LNCAP (cell line): ENCODE data around the gene PRLHR.

ENCODE experiments used
- TF ChIP-seq, protein P1 (sequence below): fragments of 450-650 bp; IDR thresholded peaks from 2 replicates; pipeline ENCODE4 v1.5.1; 2017; ENCODE audit warnings: mild to moderate bottlenecking

PRLHR gene

DNA sequence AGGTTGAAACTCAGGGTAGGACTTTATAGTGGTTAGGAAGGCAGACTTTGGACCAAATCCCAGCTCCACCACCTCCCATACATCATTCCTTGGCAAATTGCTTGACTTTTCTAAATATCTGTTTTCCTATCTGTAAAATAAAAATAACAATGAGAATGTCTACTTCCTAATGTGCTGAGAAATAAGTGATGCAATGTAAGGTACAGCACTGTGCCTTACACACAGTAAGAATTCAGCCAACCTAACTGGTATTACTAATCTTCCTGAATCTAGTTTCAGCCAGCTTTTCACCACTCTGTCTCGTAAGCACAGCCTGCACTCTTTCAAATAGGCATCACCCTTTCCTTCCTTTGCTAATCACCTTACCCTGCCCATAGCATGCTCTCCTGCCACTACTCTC, 9.7 kb downstream of the PRLHR start:
- TF ChIP-seq, protein P1, sequence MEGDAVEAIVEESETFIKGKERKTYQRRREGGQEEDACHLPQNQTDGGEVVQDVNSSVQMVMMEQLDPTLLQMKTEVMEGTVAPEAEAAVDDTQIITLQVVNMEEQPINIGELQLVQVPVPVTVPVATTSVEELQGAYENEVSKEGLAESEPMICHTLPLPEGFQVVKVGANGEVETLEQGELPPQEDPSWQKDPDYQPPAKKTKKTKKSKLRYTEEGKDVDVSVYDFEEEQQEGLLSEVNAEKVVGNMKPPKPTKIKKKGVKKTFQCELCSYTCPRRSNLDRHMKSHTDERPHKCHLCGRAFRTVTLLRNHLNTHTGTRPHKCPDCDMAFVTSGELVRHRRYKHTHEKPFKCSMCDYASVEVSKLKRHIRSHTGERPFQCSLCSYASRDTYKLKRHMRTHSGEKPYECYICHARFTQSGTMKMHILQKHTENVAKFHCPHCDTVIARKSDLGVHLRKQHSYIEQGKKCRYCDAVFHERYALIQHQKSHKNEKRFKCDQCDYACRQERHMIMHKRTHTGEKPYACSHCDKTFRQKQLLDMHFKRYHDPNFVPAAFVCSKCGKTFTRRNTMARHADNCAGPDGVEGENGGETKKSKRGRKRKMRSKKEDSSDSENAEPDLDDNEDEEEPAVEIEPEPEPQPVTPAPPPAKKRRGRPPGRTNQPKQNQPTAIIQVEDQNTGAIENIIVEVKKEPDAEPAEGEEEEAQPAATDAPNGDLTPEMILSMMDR = no peak

DNA sequence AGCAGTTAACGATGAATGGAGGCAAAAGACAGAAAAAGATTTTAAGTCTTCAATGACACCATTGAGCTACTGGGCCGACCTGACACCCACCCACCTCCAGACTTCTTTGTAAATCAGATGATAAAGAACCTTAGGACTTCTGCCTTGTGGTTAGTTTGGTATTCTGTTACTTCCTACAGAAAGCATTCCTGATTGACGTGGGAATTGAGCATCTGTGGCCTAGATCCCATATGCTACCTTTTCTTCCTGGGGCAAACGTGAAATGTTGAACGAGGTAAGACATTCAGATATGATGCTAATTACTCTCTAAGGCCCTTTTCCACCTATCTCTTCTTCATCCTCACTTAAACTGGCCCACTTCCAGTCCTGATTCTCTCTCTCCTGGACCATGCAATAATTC, 10.2 kb downstream of the PRLHR start:
- TF ChIP-seq, protein P1 = no peak

DNA sequence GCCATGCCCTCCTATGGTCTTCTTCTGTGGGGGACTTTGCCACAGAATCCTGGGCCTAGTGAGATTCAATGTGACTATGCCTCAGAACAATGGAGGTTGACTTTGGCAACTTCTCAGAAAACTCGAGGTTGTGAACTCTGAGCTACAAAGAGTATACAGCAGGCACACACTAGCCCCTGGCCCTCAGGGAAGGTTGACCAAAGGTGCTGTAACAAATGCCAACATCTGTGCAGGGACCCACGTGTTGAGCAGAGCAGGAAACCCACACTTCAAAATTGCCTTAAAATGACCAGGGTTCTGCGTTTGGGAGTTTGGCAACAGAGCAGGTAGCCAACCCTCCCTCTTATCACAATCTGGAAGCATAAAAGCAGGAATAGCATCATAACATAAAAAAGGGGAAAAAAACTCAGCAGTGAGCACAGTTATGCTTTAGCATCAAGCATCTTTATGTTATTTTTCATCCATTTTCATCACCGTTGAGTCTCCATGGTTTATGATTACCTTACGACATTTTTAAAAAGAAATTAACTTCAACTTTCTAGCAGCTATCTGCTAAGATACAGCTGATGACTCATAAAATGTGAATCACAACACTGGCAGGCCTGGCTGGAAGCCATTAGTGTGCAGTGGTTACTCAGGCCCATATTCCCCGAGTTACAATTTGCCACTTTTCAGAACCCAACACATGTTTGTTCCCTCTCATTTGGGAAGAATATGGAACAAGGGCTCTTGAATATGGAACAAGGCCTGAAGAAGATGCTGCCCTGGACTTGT, 11.1 kb downstream of the PRLHR start:
- TF ChIP-seq, protein P1 = no peak

DNA sequence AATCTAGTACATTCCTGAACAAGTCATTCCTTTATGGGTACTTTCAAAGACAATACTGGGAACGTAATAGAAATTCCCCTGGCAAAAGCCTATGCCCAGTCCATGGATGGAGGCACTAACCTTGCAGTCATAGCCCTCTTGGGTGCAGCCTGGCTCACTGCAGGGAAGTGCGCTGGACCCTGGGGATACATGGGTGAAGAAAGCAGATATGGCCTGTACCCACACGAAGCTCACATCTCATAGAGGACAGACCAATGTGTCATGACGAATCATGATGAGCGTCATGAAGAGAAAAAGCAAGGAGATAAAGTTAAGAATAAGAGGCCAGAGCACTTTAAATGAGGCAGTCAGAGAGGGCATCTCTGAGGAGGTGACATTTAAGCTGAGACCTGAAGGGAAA, 11.8 kb downstream of the PRLHR start:
- TF ChIP-seq, protein P1 = no peak

DNA sequence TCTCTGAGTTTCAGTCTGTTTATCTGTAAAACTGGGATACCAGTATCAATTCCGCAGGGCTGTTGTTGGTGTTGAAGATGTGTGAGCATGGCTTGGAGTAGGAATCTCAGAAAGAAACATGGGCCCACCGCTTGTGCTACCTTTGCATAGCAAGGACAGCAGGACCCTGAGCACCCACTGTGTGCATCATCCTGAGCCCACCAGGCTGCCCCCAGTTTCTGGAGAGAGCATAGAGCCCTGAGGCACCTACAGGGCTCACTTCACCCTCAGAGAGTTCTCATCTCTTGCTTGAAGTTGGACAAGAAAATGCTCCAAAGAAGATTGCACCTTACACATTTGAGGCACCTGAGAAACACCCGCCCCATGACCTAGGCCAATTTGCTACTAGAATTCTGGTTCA, 12.9 kb downstream of the PRLHR start:
- TF ChIP-seq, protein P1 = no peak

DNA sequence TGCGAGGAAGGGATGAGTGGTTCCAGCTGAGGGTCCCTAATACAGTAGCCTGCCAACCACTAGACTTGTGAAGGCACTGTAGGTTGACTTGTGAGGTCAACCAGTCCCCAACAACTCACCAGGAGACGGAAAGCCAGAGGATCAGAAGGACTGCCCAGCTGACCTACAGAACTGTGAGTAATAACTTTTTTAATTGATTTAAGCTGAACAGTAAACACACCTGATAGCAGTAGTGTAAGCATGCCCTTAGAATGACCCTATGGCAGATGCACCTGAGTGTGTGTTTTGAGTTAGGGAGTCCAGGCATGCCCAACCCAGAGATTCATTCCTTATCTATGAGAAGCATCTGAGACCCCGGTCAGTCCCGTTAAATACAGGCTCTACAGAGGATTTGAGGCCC, 14.1 kb downstream of the PRLHR start:
- TF ChIP-seq, protein P1 = no peak

DNA sequence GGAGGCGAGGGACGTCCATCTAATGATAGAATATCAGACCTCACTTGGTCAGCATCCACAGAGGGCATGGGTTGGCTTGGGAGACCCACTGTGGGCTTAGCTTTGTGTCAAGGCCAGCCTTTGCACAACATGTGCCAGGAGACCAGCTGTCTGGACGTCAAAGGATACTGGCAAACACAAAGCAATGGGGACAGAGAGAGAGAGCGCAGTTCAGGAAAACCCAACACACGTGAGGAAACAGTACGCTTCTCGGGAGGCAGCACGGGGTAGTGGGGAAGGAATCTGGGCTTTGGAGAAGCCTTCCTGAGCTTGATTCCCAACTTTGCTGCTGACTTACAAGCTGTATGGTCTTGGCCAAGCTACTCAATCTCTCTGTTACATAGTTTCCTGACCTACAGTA, 14.7 kb downstream of the PRLHR start:
- TF ChIP-seq, protein P1 = no peak

DNA sequence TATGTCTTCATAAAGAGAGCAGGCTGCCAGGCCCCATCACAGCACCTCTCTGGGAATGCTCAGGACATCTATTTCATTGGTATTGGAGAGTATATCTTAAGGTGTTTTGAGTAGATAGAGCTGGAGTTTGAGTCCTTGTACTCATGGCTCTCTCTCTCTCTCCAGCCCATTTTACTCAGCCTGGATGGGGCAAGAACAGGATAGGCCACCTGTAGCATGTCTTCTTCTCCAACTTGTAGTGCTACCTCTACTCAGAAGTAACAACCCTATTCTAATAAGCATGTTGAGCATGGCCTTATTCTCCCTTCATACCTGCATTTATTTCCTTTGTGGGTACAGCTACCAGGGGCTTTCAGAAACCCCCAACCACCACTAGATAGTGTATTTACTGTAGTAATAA, 21.9 kb downstream of the PRLHR start:
- TF ChIP-seq, protein P1 = no peak
